ENCODE measurements around the gene SMC5.

Gene SMC5

GRCh38 chr9:70283848-70284247 lies 25.1 kb downstream of the SMC5 start:
- no peak for TF ChIP-seq CTCF (IDR thresholded peaks at IDR 0.05)

GRCh38 chr9:70285246-70285645 lies 26.5 kb downstream of the SMC5 start:
- no peak for TF ChIP-seq CTCF (IDR thresholded peaks at IDR 0.05)

GRCh38 chr9:70285981-70286598 lies 27.3 kb downstream of the SMC5 start:
- TF ChIP-seq CTCF (IDR thresholded peaks at IDR 0.05), result no peak

GRCh38 chr9:70290626-70291025 lies 31.8 kb downstream of the SMC5 start:
- TF ChIP-seq CTCF (IDR thresholded peaks at IDR 0.05), result no peak

GRCh38 chr9:70291446-70291845 lies 32.7 kb downstream of the SMC5 start:
- TF ChIP-seq CTCF (IDR thresholded peaks at IDR 0.05), result no peak

GRCh38 chr9:70292253-70292652 lies 33.5 kb downstream of the SMC5 start:
- no peak for TF ChIP-seq CTCF (IDR thresholded peaks at IDR 0.05)

- TF ChIP-seq CTCF (IDR thresholded peaks at IDR 0.05), result no peak
Observed at GRCh38 chr9:70293214-70293613, 34.4 kb downstream of the SMC5 start.

GRCh38 chr9:70297141-70297540 lies 38.4 kb downstream of the SMC5 start:
- no peak for TF ChIP-seq CTCF (IDR thresholded peaks at IDR 0.05)
